Measurements from ENCODE around the gene AGPAT3.

GRCh38 chr21:43926196-43926595, 61.2 kb downstream of the AGPAT3 start:
- TF ChIP-seq CTCF (IDR thresholded peaks at IDR 0.05) (no peak), POLR2A (IDR thresholded peaks at IDR 0.05) (no peak)

Measured in ovary (tissue), 3 donors.